C4-2B (cell line): Measurements from ENCODE around the gene HDHD3.

Source experiments
- CTCF ChIP-seq: fragments of 450-650 bp; conservative IDR thresholded peaks from 2 replicates; pipeline ENCODE4 v1.5.1; 2017; ENCODE audit warnings: mild to moderate bottlenecking
- ZFX ChIP-seq: fragments of 450-650 bp; IDR thresholded peaks from 2 replicates; pipeline ENCODE4 v1.6.1; 2017

- TF ChIP-seq CTCF (no peak), ZFX (no peak)
Observed at GRCh38 chr9:113331780-113332179, 45.0 kb downstream of the HDHD3 start.
